Epithelial cell of alveolus of lung (primary cell): ENCODE data around the gene LCE5A. TPM values are rescaled to one million over a fixed set of nuclear protein-coding genes. Genes with fewer than 3 reads are reported as not detected.

Experiments
- total RNA-seq: library from RNA; depleted of rRNA; stranded (reverse); fragments of >200 nt; gene quantifications from 2 replicates; pipeline ENCODE4 v1.2.1, GENCODE V29; 2015

LCE5A gene, protein sequence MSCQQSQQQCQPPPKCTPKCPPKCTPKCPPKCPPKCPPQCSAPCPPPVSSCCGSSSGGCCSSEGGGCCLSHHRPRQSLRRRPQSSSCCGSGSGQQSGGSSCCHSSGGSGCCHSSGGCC
- not detected in 2 replicates for total RNA-seq

DNA sequence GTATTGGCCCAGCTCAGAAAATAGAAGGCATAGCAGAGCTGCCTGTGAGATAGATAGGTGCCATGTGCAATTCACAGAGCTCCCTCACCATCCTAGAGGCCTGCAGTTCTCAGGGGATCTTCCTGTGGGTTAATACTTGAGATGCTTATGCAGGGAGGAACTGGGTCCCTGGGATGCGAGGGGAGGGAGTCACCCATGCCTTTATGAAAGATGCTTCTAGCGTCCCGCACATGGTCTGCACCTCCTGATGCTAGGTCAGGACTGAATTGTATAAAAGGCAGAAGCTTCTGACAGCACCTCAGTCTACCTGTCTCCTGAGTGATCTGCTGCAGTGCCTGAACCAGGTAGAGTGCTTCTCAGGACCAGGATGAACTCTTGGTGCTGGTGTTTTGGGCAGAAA, at the start of gene LCE5A:
LCE5A (plus strand) TSS at position 301 of the 400 bp plus-strand sequence. CDS start 732 bp downstream, outside the sequence.

Other genes with a start within 250 kb of the LCE5A start
- gene FLG, start 185.6 kb upstream of the LCE5A start, total RNA-seq, result under 0.01 TPM in 1 of 2 replicates, not detected in the other
- not detected in 2 replicates for gene FLG2, start 150.8 kb upstream of the LCE5A start, total RNA-seq
- gene CRNN, start 96.5 kb upstream of the LCE5A start, total RNA-seq, result not detected in 2 replicates
- gene CRCT1, start 3.7 kb downstream of the LCE5A start, total RNA-seq, result not detected in 2 replicates
- gene LCE3E, start 56.0 kb downstream of the LCE5A start, total RNA-seq, result not detected in 2 replicates
- gene LCE3D, start 69.7 kb downstream of the LCE5A start, total RNA-seq, result not detected in 2 replicates
- not detected in 2 replicates for gene LCE3C, start 89.4 kb downstream of the LCE5A start, total RNA-seq
- not detected in 2 replicates for gene LCE3B, start 103.0 kb downstream of the LCE5A start, total RNA-seq
- gene LCE3A, start 112.3 kb downstream of the LCE5A start, total RNA-seq, result not detected in 2 replicates
- not detected in 2 replicates for gene LCE2D, start 152.6 kb downstream of the LCE5A start, total RNA-seq
- not detected in 2 replicates for gene LCE2C, start 164.5 kb downstream of the LCE5A start, total RNA-seq
- not detected in 2 replicates for gene LCE2B, start 175.3 kb downstream of the LCE5A start, total RNA-seq
- not detected in 2 replicates for gene LCE2A, start 187.5 kb downstream of the LCE5A start, total RNA-seq
- gene LCE4A, start 197.4 kb downstream of the LCE5A start, total RNA-seq, result not detected in 2 replicates
- not detected in 2 replicates for gene KPRP, start 247.2 kb downstream of the LCE5A start, total RNA-seq